ENCODE results near the gene RPAP3.
"Not testable (repeated sequence)": the region's sequence is repeated elsewhere in the genome, so short reads cannot be mapped to it uniquely, and the experiment has no call there.

Gene RPAP3

DNA sequence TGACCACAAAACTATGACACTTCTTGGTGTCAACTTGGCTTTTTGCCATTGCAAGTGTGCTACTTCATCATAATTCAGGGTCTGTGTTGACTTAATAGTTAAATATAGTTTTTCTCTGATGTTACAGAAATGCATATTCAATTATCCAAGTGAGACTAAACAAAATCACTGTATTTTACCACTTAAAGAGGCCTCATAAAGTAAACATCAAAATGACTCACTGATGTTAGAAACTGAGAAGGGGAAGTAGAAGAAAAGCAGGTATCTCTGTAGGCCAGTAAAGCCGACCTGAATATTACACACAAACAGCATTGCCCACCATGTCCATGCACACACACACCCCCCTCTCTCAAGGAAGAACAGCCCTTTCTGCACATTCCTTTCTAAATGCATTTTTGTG, 55.4 kb downstream of the RPAP3 start:
- H3K4me3 ChIP-seq (ENCODE audit: low read depth, low read length) = no peak overlapping the region
- TF ChIP-seq, protein P1, sequence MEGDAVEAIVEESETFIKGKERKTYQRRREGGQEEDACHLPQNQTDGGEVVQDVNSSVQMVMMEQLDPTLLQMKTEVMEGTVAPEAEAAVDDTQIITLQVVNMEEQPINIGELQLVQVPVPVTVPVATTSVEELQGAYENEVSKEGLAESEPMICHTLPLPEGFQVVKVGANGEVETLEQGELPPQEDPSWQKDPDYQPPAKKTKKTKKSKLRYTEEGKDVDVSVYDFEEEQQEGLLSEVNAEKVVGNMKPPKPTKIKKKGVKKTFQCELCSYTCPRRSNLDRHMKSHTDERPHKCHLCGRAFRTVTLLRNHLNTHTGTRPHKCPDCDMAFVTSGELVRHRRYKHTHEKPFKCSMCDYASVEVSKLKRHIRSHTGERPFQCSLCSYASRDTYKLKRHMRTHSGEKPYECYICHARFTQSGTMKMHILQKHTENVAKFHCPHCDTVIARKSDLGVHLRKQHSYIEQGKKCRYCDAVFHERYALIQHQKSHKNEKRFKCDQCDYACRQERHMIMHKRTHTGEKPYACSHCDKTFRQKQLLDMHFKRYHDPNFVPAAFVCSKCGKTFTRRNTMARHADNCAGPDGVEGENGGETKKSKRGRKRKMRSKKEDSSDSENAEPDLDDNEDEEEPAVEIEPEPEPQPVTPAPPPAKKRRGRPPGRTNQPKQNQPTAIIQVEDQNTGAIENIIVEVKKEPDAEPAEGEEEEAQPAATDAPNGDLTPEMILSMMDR (IDR thresholded peaks at IDR 0.05; ENCODE audit: low read depth, low read length) = no peak

DNA sequence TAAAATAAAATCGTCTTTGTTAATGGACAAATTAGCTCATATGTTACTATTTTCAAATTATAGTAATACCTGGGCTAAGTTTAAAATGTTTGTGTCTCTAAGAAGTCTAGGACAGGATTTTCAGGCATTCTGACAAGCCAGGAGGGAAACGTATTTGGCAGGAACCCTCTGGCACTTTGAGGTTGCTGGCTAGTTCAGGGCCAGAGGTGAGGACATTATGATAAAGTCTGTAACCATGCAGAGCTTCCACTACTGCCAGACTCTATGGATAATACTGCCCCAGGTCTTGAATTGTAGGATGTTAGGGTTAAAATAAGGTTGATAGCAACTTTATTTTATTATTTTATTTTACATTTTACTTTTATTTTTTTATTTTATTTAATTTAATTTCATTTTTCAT, 56.4 kb downstream of the RPAP3 start:
- TF ChIP-seq, protein P1 (IDR thresholded peaks at IDR 0.05; ENCODE audit: low read depth, low read length) = no peak
- H3K4me3 ChIP-seq (ENCODE audit: low read depth, low read length) = no peak overlapping the region

DNA sequence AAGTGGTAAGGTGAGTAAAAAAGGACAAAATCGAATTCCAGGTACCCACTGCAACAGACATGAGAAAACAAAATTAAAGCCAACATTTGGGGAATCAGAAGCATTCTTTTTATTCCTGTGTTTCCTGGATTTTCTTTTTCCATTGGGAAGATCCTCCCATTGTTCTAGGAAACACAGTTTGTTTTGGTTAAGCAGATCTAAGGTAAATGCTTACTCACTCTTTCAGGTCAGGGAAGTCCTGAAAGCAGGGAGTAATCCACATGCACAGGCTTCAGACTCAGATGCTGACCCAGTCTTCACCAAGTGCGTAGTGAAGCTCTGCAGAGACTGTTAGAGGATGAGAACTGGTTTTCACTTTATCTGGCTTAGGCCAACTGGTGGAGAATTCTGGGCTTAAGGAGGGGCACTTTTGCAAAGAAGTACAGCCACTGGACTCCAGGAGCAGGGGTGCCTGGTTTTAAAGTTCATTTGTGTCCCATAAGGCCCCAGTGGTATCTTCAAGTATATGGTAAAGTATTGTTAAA, 57.7 kb downstream of the RPAP3 start:
- TF ChIP-seq, protein P1 (IDR thresholded peaks at IDR 0.05; ENCODE audit: low read depth, low read length) = no peak
- no peak overlapping the region for H3K4me3 ChIP-seq (ENCODE audit: low read depth, low read length)

DNA sequence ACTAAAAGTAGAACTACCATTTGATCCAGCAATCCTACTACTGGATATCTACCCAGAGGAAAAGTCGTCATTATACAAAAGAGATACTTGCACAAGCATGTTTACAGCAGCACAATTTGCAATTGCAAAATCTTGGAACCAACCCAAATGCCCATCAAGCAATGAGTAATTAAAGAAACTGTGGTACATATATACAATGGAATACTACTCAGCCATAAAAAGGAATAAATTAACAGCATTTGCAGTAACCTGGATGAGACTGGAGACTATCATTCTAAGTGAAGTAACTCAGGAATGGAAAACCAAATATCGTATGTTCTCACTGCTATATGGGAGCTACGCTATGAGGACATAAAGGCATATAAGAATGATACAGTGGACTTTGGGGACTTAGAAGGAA, 63.5 kb downstream of the RPAP3 start:
- H3K4me3 ChIP-seq (ENCODE audit: low read depth, low read length) = not testable (repeated sequence)

DNA sequence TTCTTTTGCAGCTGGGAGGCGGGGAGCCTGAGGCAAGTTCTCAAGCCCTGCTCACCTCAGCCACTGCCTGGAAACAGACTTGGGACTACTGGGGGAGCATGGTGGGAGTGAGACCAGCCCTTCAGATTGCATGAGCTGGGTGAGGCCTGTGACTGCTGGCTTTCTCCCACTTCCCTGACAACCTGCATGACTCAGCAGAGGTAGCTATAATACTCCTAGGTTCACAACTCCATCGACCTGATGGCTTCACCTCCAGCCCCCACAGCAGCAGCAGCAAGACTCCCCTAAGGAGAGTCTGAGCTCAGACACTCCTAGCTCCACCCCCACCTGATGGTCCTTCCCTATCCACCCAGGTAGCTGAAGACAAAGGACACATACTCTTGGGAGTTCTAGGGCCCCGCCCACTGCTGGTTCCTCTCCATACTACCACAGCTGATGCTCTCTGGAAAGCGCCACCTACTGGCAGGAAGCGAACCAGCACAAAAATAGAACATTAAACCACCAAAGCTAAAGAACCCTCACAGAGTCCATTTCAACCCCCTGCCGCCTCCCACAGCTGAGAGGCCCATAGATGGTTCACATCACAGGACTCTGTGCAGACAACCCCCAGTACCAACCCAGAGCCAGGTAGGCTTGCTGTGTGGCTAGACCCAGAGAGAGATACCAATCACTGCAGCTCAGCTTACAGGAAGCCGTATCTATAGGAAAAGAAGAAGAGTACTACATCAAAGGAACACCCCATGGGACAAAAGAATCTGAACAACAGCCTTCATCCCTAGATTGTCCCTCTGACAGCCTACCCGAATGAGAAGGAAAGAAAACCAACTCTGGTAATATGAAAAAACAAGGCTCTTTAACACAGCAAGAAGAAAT, 68.7 kb downstream of the RPAP3 start:
- H3K4me3 ChIP-seq (ENCODE audit: low read depth, low read length) = no peak overlapping the region
- TF ChIP-seq, protein P1 (IDR thresholded peaks at IDR 0.05; ENCODE audit: low read depth, low read length) = peak; percentile 43; the same call in 1 of the 2 replicates

DNA sequence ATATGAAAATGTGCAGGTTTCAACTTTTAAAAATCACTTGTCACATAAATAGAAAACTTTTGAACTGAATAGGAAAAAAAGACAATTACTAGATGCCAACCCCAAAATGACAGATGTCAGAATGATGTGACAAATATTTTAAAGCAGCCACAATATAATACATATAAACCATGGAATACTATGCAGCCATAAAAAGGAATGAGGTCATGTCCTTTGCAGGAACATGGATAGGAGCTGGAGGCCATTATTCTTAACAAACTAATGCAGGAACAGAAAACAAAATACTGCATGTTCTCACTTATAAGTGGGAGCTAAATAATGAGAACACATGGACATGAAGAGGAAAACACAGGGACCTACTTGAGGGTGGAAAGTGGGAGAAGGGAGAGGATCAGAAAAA, 70.1 kb downstream of the RPAP3 start:
- H3K4me3 ChIP-seq (ENCODE audit: low read depth, low read length) = not testable (repeated sequence)

DNA sequence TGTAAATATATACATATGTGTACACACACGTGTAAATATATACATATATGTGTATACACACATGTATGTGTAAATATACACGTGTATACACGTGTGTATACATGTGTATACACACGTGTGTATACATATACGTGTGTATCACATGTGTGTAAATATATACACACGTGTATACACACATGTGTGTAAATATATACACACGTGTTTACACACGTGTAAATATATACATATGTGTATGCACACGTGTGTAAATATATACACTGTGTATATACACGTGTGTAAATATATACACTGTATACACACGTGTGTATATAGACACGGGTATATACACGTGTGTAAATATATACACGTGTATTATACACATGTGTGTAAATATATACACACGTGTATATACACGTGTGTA, 71.7 kb downstream of the RPAP3 start:
- TF ChIP-seq, protein P1 (IDR thresholded peaks at IDR 0.05; ENCODE audit: low read depth, low read length) = no peak
- no peak overlapping the region for H3K4me3 ChIP-seq (ENCODE audit: low read depth, low read length)

DNA sequence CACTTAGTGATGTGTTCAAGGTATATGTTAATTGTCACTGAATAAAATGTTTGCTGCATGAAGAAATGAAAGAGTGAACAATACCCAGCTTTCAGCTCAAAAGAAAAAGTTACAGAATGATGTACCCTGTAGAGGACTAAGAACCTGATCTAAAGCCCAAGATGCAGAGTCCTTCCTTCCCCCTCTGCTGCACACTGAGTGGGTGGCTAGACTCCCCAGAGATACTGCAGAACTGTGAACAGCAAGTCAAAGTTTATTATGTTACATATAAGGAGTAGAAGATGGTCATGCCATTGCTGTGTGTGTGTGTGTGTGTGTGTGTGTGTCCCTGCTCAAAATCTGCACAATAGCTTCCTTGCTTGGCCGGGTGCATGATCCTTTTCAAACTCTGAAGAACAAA, 83.9 kb downstream of the RPAP3 start:
- no peak overlapping the region for H3K4me3 ChIP-seq (ENCODE audit: low read depth, low read length)
- TF ChIP-seq, protein P1 (IDR thresholded peaks at IDR 0.05; ENCODE audit: low read depth, low read length) = no peak

All from WI38 (cell line).